B cell (primary cell): ENCODE measurements around the gene HEG1. TPM values are rescaled to one million over a fixed set of nuclear protein-coding genes. Genes with fewer than 3 reads are reported as not detected.

ENCODE experiments used
- ATAC-seq: fragments of 200-7000 bp; cut with Tn5 transposase; one replicate; pipeline ENCODE4 v1.10.0; 2021; ENCODE audit warnings: low read depth, mild to moderate bottlenecking, moderate number of reproducible peaks, moderate library complexity
- CTCF ChIA-PET: fragments of 350-600 bp; sonication (Branson Sonifier 250); formaldehyde crosslinking; loops from one replicate; lab custom pipeline; 2021; ENCODE audit warnings: antibody characterized with exemption, inconsistent platforms; lab: Charles Lee
- POLR2A ChIA-PET: fragments of 350-600 bp; sonication (Branson Sonifier 250); formaldehyde crosslinking; loops from one replicate; lab custom pipeline; 2021; ENCODE audit warnings: antibody characterized with exemption; lab: Charles Lee
- DNase-seq: peaks from one replicate; pipeline ENCODE4 v3.0.0; 2013
- H2AFZ ChIP-seq: 2 replicates; pipeline ENCODE4 v1.6.1; 2012; ENCODE audit warnings: mild to moderate bottlenecking, low read depth, low read length; ENCODE audit not compliant: insufficient read depth, poor library complexity, severe bottlenecking
- H3K27ac ChIP-seq, 2 donors: 1 replicate in 1 of 2; 2 replicates in 1 of 2; pipeline ENCODE4 v1.5.1; 2012 to 2013; ENCODE audit warnings: low read length in 2 of 2, mild to moderate bottlenecking in 2 of 2, moderate library complexity in 1 of 2
- H3K27me3 ChIP-seq, 4 experiments: fragments of 200-600 bp in 1 of 4; sonication (generic) in 1 of 4; replicated peaks in 1 of 4; 1 replicate in 2 of 4; 2 replicates in 2 of 4; pipeline versions ENCODE4 v1.6.1 to v1.7.0; 2013 to 2016; ENCODE audit warnings: low read length in 3 of 4, mild to moderate bottlenecking in 2 of 4, mixed read lengths in 1 of 4, moderate library complexity in 1 of 4; ENCODE audit not compliant: insufficient read depth in 4 of 4, control insufficient read depth in 3 of 4; ENCODE audit errors: control extremely low read depth in 1 of 4
- H3K36me3 ChIP-seq, 2 experiments: replicated peaks in 1 of 2; 1 replicate in 1 of 2; 2 replicates in 1 of 2; pipeline versions ENCODE4 v1.6.1 to v1.7.1; 2013; ENCODE audit warnings: low read length in 1 of 2; ENCODE audit not compliant: insufficient read depth in 2 of 2, control insufficient read depth in 1 of 2; ENCODE audit errors: control extremely low read depth in 1 of 2, extremely low read depth in 1 of 2
- H3K4me1 ChIP-seq, 2 donors: fragments of 200-600 bp in 1 of 2; sonication (generic) in 1 of 2; 1 replicate in 1 of 2; 2 replicates in 1 of 2; pipeline versions ENCODE4 v1.5.1 to v1.6.1; 2013 to 2017; ENCODE audit warnings: low read length in 2 of 2; ENCODE audit not compliant: control insufficient read depth in 2 of 2, insufficient read depth in 2 of 2
- H3K4me2 ChIP-seq: replicated peaks from 2 replicates; pipeline ENCODE3; 2012; ENCODE audit warnings: mild to moderate bottlenecking, low read depth, low read length; ENCODE audit not compliant: poor library complexity, severe bottlenecking
- H3K4me3 ChIP-seq, 5 experiments: fragments of 200-600 bp in 1 of 5; sonication (generic) in 1 of 5; 1 replicate in 3 of 5; 2 replicates in 2 of 5; pipeline versions ENCODE4 v1.5.1 to v1.7.0; 2011 to 2016; ENCODE audit warnings: low read length in 4 of 5, mild to moderate bottlenecking in 4 of 5, low read depth in 2 of 5, control low read depth in 1 of 5, moderate library complexity in 1 of 5; ENCODE audit not compliant: insufficient read depth in 1 of 5; ENCODE audit errors: control extremely low read depth in 1 of 5, extremely low read depth in 1 of 5
- H3K79me2 ChIP-seq: fragments of 200-600 bp; sonication (generic); one replicate; pipeline ENCODE4 v1.6.0; 2016; ENCODE audit warnings: low read length; ENCODE audit not compliant: control insufficient read depth, insufficient read depth
- H3K9ac ChIP-seq: fragments of 200-600 bp; sonication (generic); 2 replicates; pipeline ENCODE4 v1.6.1; 2017; ENCODE audit warnings: mild to moderate bottlenecking, low read length, moderate library complexity
- H3K9me3 ChIP-seq, 3 donors: one replicate each; pipeline versions ENCODE4 v1.6.1 to v1.7.1; 2013; ENCODE audit warnings: low read length in 2 of 3; ENCODE audit not compliant: control insufficient read depth in 2 of 3, insufficient read depth in 1 of 3; ENCODE audit errors: control extremely low read depth in 1 of 3
- H4K20me1 ChIP-seq: 2 replicates; pipeline ENCODE4 v1.6.0; 2012; ENCODE audit warnings: mild to moderate bottlenecking, low read length; ENCODE audit not compliant: insufficient read depth, control insufficient read depth, poor library complexity, severe bottlenecking
- H3K27ac Mint-ChIP-seq: one replicate; pipeline ENCODE4 v1.8.0; 2021; ENCODE audit warnings: mixed read lengths
- H3K27me3 Mint-ChIP-seq: one replicate; pipeline ENCODE4 v1.8.0; 2021; ENCODE audit warnings: mixed read lengths
- H3K4me1 Mint-ChIP-seq: one replicate; pipeline ENCODE4 v1.8.0; 2021; ENCODE audit warnings: mixed read lengths
- H3K4me3 Mint-ChIP-seq: one replicate; pipeline ENCODE4 v1.8.0; 2021; ENCODE audit warnings: mixed read lengths
- H3K9me3 Mint-ChIP-seq: one replicate; pipeline ENCODE4 v1.8.0; 2022; ENCODE audit warnings: mixed read lengths; ENCODE audit not compliant: insufficient read depth
- EZH2 ChIP-seq: IDR thresholded peaks from 2 replicates; pipeline ENCODE4 v1.6.1; 2012; ENCODE audit warnings: borderline replicate concordance, low read depth, mild to moderate bottlenecking, moderate library complexity, low read length; ENCODE audit not compliant: insufficient read depth, poor library complexity, severe bottlenecking
- WGBS: methylation state at CpG from one replicate; pipeline ENCODE4 v1.1.5; 2013; ENCODE audit warnings: missing lambda C conversion rate; ENCODE audit not compliant: insufficient coverage; 5-methylcytosine and 5-hydroxymethylcytosine counted together
- intact Hi-C: fragments of 100-400 bp; cut with micrococcal nuclease; formaldehyde crosslinking; loops from one replicate; pipeline ENCODE4 v1.10.0; 2022
- polyA plus RNA-seq: library from polyadenylated mRNA; depleted of rRNA; stranded (reverse); fragments of >200 nt; gene quantifications from 2 replicates; pipeline ENCODE4 v1.2.3, GENCODE V29; 2012
- total RNA-seq, 2 donors: library from RNA; stranded (reverse); fragments of 120-200 nt in 1 of 2; gene quantifications; 1 replicate in 1 of 2; 2 replicates in 1 of 2; pipeline versions ENCODE4 v1.2.3 to v1.2.4, GENCODE V29; 2013 to 2022
- TF ChIP-seq, protein P1 (sequence below): fragments of 200-600 bp; IDR thresholded peaks from one replicate; pipeline ENCODE4 v1.8.0; 2022; ENCODE audit warnings: antibody characterized with exemption, mild to moderate bottlenecking

The HEG1 gene
- total and polyA plus RNA-seq, 2 donors (not counting 1 experiment from before 2014, with no cell fraction given), result 5.1 to 9.2 TPM

DNA sequence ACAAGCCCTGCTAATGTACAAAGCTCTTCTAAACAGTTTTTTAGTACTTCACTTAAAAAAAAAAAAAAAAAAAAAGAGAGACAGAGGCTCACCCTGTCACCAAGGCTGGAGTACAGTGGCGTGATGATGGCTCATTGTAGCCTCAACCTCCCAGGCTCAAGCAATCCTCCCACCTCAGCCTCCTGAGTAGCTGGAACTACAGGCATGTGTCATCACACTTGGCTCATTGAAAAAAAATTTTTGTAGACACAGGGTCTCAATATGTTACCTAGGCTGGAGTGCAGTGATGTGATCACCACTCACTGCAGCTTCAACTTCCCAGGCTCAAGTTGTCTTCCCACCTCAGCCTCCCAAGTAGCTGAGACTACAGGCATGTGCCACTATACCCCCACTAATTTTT, 47.6 kb upstream of the HEG1 start:
- WGBS, result 100% methylated on average over 1 of the region's 1 CpG
- Histone ChIP-seq H3K27ac (no peak overlapping the region), H3K27me3 (no peaks in the 10 kb centered on the region), H4K20me1 (no peaks in the 10 kb centered on the region), H2AFZ (no peak overlapping the region), H3K4me2 (no peak overlapping the region), H3K36me3 (no peaks in the 10 kb centered on the region), H3K4me1 (peaks cover 7 to 11% of the 10 kb centered on the region in 2 donors), H3K79me2 (no peaks in the 10 kb centered on the region), H3K4me3 (no peak overlapping the region), H3K9ac (no peak overlapping the region), H3K9me3 (peaks cover 0 to 11% (median 9%) of the 10 kb centered on the region in 3 donors)
- no peak for ATAC-seq
- Mint-ChIP-seq H3K27ac (no peak overlapping the region), H3K27me3 (peaks cover 6% of the 10 kb centered on the region), H3K4me1 (peaks cover 11% of the 10 kb centered on the region), H3K4me3 (no peak overlapping the region), H3K9me3 (peaks cover 6% of the 10 kb centered on the region)
- DNase-seq, result no peak
- ChIA-PET POLR2A (no interaction called here), CTCF (no interaction called here)
- intact Hi-C loops, result no loop called here
- TF ChIP-seq, protein P1, sequence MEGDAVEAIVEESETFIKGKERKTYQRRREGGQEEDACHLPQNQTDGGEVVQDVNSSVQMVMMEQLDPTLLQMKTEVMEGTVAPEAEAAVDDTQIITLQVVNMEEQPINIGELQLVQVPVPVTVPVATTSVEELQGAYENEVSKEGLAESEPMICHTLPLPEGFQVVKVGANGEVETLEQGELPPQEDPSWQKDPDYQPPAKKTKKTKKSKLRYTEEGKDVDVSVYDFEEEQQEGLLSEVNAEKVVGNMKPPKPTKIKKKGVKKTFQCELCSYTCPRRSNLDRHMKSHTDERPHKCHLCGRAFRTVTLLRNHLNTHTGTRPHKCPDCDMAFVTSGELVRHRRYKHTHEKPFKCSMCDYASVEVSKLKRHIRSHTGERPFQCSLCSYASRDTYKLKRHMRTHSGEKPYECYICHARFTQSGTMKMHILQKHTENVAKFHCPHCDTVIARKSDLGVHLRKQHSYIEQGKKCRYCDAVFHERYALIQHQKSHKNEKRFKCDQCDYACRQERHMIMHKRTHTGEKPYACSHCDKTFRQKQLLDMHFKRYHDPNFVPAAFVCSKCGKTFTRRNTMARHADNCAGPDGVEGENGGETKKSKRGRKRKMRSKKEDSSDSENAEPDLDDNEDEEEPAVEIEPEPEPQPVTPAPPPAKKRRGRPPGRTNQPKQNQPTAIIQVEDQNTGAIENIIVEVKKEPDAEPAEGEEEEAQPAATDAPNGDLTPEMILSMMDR, result no peak

DNA sequence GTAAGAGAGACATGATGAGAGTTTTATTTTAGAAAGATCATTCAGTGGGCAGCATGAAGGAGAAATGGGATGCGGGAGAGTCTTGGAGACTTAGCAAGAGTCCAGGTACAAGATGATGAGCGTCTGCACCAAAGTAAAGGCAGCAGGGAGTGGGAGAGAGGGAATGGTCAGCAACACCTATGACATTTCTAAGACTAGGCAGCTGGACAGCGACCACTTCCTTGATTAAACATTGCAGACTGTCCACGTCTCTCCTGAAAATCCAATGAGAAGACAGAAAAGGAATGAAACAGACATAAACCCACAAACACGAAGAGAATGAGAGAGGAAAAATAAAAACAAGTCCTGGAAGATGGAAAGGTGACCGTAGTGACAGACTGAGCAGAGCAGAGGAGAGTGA, 46.7 kb upstream of the HEG1 start:
- DNase-seq, result no peak
- Histone ChIP-seq H3K4me1 (peaks cover 0 to 2% of the 10 kb centered on the region in 2 donors), H3K36me3 (no peaks in the 10 kb centered on the region), H3K9me3 (peaks cover 0 to 11% (median 9%) of the 10 kb centered on the region in 3 donors), H3K4me3 (no peak overlapping the region), H3K4me2 (no peak overlapping the region), H3K27me3 (no peaks in the 10 kb centered on the region), H4K20me1 (no peaks in the 10 kb centered on the region), H2AFZ (no peak overlapping the region), H3K79me2 (no peaks in the 10 kb centered on the region), H3K9ac (no peak overlapping the region), H3K27ac (no peak overlapping the region)
- intact Hi-C loops, result no loop called here
- TF ChIP-seq EZH2, result no peak
- TF ChIP-seq, protein P1, result no peak
- Mint-ChIP-seq H3K4me1 (peaks cover 2% of the 10 kb centered on the region), H3K4me3 (no peak overlapping the region), H3K27ac (no peak overlapping the region), H3K9me3 (peaks cover 6% of the 10 kb centered on the region), H3K27me3 (peaks cover 6% of the 10 kb centered on the region)
- no peak for ATAC-seq
- POLR2A ChIA-PET, result no interaction called here
- CTCF ChIA-PET, result no interaction called here
- WGBS, result 100% methylated on average over 2 of the region's 6 CpGs
